GM19193 (cell line): ENCODE results near the gene SUPV3L1.

Experiments
- POLR2A ChIP-seq: IDR thresholded peaks from 4 replicates; pipeline ENCODE4 v1.6.1; 2011; ENCODE audit not compliant: insufficient read depth, insufficient read length; ENCODE audit errors: extremely low read depth

SUPV3L1 gene

DNA sequence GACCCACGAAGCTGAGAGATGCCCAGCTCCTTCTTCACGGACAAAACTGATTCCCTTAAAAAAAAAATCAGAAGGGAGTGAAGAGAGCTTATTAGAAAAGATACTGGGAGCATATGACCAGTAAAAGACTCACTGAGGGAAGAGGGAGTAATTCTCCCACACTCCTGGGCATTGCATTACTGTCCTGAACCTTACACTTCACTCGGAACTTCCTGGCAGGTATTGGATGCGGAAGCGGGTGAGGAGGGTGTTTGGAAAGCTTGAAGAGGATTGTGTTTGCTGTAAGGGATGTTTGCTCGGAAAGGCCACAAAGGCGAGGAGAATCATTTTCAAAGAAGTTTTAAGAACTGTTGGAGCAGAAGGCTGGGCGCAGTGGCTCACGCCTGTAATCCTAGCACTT lies 40.5 kb downstream of the SUPV3L1 start:
- TF ChIP-seq POLR2A: no peak

DNA sequence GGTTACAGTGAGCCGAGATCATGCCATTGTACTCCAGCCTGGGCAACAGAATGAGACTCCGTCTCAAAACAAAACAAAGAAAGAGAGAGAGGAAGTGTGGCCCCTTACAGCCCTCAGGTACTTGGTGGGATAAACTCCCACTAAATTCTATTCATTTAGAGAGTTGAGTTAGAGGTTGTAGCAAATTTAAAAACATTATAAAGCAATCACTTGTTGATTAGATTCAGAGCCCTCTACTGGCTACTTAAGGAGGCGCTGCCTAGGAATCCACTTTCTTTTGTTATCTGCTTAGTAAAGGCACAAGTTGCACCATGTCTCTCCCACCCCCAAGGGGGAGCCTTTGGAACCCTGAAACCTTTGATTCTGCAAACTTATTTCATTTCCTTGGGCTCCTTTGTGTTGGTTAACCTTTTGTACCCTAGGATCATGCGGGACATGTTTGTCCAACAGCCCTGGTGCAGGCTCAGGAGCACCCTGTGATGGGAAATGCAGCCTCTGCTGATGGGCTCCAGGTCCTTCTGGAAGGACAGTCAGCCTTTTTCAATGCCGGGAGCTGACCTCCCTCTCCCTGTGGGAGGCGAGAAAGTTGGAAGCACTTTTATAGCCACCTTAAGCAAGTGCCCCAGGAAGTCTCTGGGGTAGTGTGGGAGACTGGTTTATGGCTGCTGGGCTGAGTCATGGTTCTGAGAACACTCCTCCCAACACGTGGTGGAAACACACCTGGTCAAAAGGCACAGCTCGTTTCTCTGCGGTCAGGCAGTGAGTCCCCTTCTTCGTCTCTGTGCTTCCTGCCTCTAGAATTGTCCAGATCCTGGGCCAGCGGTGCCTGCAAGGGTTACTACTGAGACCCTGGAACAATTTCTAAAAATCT lies 42.4 kb downstream of the SUPV3L1 start:
- TF ChIP-seq POLR2A: peak; percentile 53

DNA sequence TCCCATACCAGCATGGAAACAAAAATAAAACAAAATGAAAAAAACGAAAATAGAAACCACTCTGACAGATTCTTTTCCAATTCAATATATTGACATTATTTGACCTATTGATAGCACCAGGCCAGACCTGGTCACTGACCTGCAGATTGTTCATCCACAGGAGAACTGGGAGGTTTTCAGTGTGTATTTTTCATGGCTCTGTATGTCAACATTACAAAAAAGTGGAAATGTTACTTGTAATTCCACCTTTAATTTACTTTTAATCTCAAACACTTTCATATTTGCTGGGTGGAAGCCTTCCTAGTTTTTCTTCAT lies 43.0 kb downstream of the SUPV3L1 start:
- no peak for TF ChIP-seq POLR2A

DNA sequence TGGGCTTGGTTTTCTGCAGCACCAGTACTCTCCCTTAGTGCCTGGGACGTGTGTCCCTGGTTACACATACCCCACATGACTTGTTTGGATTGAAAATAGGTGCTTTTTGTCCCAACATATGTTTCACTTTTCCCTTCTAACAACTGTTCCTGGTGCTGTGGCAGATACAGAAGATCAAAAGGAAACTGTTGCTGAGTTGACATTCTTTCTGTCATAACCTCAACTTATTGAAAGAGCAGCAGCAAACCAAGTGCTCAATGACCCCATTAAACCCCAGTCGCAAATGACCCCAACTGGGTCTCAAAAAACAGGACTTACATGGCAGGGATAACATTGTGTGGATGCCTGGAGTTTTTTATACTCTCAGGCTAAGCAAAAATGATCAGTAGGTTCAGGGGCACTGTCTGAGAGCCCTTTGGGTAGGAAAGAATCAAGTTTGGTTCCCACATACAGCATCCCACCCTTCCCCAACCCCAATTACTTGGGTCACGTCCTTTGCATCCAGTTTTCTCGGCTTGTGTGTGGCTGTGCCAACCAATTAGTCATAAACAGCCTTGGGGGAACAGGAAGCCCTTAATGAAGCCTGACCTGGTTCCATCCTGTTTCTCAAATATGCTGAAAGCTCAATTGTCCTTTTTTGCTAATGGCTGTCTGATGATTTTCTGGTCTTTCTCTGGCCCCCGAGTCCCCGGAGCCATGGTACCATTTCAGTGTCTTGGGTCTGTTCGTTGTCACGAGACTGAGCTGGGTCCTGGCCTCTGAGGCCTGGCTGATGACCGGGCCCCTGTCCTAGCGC lies 45.0 kb downstream of the SUPV3L1 start:
- no peak for TF ChIP-seq POLR2A

DNA sequence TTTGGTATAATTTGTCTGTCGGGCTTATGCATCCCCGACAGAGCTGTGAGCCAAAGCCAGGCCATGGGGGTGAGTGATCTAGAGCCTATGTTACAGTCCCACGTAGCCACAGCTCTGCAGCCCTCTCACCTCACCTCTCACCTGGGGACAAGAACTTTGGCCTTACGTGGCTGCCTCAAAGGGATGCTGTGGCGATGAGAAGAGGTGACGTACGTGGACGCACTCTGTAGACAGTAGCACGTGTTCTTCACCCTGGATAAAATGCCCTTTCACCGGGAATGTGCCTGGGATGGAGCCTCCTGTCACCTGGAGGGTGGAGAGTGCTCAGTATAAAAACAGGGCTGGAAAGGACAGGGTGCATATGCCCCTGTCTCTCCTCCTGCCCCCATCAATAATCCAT lies 45.6 kb downstream of the SUPV3L1 start:
- TF ChIP-seq POLR2A: no peak

DNA sequence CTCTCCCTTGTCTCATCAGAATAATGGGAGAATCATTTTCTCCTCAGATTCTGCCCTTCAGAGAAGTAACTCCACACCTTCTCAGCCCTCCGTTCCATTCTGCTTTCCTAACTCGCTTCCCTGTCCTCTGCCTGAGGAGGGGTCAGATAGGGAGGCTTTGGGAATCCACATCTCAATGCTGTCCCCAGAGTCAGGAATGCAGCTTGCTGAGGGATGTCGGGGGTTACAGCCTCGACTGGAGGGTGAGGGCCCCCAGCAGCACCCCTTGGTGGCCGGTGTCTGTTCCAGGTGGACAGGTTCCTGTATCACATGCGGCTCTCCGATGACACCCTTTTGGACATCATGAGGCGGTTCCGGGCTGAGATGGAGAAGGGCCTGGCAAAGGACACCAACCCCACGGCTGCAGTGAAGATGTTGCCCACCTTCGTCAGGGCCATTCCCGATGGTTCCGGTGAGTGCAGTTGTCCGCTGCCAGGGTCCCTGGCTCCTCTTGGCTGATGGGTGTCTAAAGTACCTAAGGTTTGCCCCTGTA lies 47.0 kb downstream of the SUPV3L1 start:
- no peak for TF ChIP-seq POLR2A

DNA sequence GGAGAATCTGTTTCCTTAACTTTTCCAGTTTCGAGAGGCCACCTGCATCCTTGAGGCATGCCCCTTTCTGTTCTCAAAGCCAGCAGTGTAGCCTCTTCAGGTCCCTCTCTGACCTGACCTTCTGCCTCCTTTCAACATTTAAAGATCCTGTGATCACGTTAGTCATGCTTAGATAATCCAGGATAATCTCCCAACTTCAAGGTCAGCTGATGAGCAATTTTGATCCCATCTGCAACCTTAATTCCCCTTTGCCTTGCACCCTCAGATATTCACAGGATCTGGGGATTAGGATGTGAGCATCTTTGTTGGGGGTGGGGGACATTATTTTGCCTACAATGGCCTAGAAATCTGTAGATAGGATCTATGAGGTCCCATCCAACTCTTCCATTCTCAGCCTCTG lies 48.1 kb downstream of the SUPV3L1 start:
- TF ChIP-seq POLR2A: no peak

DNA sequence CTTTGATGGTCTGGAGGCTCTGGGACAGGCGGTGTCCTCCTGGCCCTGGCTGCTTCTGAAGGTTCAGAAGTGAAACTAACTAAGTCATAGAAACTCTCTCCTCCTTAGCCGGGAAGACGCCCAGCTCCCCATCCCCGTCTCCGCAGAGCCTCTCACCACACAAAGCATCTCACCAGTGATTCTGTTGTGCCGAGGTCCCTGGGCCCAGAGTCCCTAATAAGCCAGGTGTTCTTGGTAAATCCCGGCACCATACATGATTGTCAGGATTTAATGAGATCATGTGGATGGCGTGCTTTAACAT lies 49.5 kb downstream of the SUPV3L1 start:
- TF ChIP-seq POLR2A: no peak

DNA sequence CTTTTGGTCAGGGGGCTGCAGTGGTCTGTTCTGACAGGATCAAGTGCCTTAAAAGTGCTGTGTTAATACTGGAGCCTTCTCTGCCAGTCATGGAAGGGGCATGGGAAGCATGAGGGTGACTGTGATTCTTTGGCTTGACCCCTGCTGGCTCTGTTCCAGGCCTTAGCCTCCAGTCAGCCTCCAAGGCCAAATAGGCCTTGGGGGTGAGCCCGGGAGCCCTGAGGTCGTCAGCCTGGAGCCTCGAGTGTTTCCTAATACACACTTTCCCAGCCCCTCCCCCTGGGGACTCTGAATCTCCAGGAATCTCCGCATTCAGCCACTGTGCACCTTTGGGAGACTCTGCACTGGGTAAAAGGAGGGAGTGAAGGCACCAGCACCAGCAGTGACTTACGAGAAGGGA lies 50.1 kb downstream of the SUPV3L1 start:
- no peak for TF ChIP-seq POLR2A

DNA sequence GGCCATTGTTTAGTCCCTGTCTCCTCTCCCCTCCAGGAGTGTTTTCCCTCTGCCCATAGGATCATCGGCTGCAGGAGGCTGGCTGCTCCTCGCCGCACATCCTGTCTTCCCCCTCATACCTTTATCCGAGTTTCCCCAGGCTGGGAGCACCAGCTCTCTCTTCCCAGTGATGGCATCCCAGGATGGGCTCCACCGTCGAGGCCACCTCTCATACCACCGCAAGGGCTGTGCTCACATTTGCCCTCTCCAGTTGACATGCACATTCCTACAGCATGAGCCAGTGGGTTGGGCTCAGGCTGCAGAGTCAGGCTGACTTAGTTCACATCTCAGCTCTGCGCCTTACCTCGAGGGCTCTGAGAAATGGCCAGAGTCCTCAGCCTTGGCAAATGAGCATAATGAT lies 52.2 kb downstream of the SUPV3L1 start:
- no peak for TF ChIP-seq POLR2A

DNA sequence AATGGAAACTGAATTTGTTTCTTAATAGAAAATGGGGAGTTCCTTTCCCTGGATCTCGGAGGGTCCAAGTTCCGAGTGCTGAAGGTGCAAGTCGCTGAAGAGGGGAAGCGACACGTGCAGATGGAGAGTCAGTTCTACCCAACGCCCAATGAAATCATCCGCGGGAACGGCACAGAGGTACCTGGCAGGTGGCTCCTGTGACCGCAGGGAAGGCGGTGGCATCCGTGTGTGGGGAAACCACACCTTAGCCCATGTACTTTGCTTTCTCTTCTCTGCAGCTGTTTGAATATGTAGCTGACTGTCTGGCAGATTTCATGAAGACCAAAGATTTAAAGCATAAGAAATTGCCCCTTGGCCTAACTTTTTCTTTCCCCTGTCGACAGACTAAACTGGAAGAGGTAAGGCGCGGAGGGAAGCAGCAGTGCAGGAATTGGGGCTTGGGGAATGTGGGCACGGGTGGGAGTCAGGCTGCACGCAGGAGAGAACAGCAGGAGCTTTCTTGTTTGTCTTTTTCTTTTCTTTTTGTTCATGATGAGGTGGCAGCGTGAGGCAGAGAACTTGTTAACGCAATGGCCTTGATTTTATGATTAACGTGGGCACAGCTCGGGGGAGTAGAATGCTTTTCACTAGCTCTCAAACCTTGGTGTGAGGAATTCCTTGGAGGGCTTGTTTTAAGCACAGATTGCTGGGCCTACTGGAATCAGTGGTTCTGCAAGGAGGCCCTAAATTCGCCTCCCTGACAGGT lies 52.9 kb downstream of the SUPV3L1 start:
- TF ChIP-seq POLR2A: no peak

DNA sequence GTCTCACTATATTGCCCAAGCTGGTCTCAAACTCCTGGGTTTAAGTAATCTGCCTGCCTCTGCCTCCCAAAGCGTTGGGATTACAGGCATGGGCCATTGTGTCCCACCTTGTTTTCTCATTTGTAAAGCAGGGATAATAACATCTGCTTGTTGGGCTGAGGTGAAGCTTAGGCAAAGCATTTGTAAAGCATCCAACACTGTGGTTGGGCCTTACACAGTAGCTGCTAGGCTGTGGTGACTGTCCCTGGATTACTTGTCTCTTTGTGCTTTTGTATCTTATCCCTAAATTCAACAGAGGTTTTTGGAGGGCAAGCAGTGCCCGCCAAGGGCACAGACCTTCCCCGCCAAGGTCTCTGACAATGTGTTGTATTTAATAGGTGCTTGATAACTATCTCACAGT lies 54.4 kb downstream of the SUPV3L1 start:
- TF ChIP-seq POLR2A: no peak

DNA sequence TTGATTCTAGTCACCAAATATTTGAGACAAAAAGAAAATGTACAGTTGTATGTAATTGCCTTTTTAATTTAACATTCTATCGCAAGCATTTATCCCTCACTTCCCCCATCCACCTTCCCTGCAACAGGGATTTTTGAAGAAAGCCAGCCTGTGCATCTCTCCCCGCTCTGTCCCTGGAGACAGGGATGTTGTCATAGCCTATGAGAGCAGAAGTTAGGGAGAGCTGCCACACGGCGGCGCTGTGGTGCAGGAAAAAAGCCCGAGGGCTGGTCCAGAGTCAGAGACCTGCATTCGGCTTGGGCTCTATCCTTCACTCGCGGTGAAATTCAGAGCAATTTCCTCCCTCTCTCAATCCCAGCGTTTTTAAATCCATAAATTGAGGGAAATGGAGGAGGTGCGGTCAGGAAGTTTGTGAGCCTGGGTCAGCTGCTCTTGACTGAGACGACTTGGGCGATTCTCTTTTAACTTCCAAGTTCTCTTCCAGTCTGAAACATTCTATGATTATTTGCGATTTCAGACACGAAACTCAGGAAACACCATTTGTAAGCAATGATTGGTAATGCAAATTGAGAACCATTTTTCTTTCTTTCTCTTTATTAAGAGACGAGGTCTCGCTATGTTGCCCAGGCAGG lies 57.6 kb downstream of the SUPV3L1 start:
- no peak for TF ChIP-seq POLR2A

DNA sequence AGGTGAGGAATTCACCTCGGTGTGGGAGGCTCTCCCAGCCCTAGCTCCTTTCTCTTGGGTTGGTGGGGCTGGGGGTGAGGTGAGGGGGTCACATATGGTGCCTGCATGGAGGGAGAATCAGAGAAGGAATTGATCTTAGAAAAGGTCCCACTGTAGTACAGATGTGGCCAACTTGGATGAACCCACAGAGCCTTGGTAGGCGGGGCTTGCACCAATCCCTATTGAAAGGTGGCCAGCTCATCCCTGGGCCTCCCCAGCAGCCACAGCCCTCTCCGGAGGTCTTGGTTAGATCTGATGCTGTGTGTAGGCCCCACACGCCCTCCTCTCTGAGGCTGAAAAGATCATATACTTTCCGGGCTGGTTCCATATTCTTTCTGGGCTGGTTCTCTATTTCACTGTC lies 59.1 kb downstream of the SUPV3L1 start:
- no peak for TF ChIP-seq POLR2A

DNA sequence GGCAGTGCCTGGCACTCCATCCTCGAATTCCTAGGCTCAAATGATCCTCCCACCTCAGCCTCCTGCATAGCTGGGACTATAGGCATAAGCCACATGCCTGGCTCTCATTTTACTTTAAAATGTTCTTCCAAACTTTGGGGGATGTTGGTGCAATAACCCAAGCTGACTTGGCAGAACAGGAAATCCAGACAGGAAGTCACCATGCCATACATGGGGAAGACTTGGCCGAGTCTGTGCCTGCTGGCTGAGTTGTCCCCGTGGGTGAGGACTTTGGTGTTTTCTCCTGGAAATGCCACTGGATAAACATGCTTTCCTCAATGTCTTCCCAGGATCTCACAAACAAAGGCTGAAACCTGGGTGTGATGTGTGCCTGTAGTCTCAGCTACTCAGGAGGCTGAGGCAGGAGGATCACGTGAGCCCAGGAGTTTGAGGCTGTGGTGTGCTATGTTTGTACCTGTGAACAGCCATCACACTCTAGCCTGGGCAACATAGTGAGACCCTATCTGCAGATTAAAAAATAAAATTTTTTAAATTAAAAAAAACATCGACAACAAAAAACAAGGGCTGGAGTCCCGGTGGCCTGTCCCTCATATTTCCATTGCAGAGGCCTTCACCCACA lies 59.9 kb downstream of the SUPV3L1 start:
- TF ChIP-seq POLR2A: no peak

DNA sequence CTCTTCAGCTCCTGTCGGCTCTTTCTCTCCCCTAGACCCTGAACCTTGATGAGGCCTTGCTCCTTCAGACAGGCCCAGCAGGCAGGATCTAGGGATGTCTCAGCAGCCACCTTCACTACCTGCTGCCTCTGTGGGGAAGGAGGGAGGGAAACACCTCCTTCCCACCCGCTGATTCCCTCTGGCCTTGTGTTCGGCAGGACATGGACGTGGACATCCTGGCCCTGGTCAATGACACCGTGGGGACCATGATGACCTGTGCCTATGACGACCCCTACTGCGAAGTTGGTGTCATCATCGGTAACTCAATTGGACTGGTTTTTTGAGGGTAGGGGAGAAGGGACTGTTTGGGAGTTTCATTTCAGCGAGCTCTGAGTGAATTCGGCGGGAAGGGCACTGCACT lies 60.4 kb downstream of the SUPV3L1 start:
- no peak for TF ChIP-seq POLR2A

DNA sequence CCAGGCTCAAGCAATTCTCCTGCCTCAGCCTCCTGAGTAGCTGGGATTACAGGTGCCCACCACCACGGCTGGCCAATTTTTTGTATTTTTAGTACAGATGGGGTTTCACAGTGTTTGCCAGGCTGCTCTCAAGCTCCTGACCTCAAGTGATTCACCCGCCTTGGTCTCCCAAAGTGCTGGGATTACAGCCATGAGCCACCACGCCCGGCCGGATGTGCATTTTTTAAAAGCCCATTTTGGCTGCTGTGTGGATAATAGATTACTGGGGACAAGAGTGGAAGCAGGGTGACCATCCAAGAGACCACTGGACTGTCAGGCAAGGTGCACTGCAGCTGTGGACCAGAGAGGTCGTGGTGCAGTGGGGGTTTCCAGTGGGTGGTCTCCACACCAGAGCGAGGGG lies 61.5 kb downstream of the SUPV3L1 start:
- TF ChIP-seq POLR2A: no peak
